ENCODE measurements around the gene INTS6L.
A peak's percentile ranks its signal among the peaks of the same experiment; 100 is the strongest.
"Not testable (repeated sequence)": the region's sequence is repeated elsewhere in the genome, so short reads cannot be mapped to it uniquely, and the experiment has no call there.

The INTS6L gene

DNA sequence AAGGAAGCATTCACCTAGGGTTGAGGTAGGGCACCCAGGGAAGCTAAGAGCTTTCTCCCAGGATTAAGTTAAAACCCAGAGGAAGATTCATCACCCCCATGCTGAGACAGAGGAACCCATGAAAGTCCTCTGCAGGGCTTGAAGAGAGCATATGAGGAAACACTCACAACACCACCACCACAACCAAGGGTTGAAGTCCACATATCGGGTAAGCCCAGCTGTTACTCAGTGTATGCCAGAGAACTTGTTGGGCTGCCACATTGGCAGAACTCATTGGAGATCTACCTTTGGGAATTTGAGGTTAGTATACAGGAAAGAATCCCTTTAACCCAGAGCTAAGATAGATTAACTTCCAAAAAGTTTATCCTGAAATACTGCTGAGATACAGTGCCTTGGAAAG is 75.1 kb downstream of the INTS6L start:
- H3K79me2 ChIP-seq (ENCODE audit: insufficient read depth, low read length), result no peaks in the 10 kb centered on the region
- TF ChIP-seq, protein P1, sequence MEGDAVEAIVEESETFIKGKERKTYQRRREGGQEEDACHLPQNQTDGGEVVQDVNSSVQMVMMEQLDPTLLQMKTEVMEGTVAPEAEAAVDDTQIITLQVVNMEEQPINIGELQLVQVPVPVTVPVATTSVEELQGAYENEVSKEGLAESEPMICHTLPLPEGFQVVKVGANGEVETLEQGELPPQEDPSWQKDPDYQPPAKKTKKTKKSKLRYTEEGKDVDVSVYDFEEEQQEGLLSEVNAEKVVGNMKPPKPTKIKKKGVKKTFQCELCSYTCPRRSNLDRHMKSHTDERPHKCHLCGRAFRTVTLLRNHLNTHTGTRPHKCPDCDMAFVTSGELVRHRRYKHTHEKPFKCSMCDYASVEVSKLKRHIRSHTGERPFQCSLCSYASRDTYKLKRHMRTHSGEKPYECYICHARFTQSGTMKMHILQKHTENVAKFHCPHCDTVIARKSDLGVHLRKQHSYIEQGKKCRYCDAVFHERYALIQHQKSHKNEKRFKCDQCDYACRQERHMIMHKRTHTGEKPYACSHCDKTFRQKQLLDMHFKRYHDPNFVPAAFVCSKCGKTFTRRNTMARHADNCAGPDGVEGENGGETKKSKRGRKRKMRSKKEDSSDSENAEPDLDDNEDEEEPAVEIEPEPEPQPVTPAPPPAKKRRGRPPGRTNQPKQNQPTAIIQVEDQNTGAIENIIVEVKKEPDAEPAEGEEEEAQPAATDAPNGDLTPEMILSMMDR (conservative IDR thresholded peaks at IDR 0.05; ENCODE audit: low read length), result no peak
- TF ChIP-seq EZH2phosphoT487 (IDR thresholded peaks at IDR 0.05; ENCODE audit: borderline replicate concordance), result no peak
- H3K9me2 ChIP-seq (replicated peaks; ENCODE audit: low read depth, low read length), result no peaks in the 10 kb centered on the region
- no peak overlapping the region for H2AFZ ChIP-seq (ENCODE audit: low read length)
- no peak overlapping the region for H3K4me3 ChIP-seq (ENCODE audit: low read length, poor library complexity, severe bottlenecking)
- no peak overlapping the region for H3K9ac ChIP-seq (ENCODE audit: low read depth, low read length, poor library complexity, severe bottlenecking)
- no peaks in the 10 kb centered on the region for H3K4me1 ChIP-seq (ENCODE audit: insufficient read depth, low read length, poor library complexity, severe bottlenecking)
- no peaks in the 10 kb centered on the region for H4K20me1 ChIP-seq (ENCODE audit: insufficient read depth, low read length, poor library complexity, severe bottlenecking)
- H3K36me3 ChIP-seq (ENCODE audit: insufficient read depth, low read length), result no peaks in the 10 kb centered on the region
- H3K27me3 ChIP-seq (ENCODE audit: insufficient read depth, low read length, poor library complexity, severe bottlenecking), result no peaks in the 10 kb centered on the region
- no peak overlapping the region for H3K4me2 ChIP-seq (ENCODE audit: low read depth, low read length, poor library complexity, severe bottlenecking)
- H3F3A ChIP-seq (ENCODE audit: low read depth), result no peaks in the 10 kb centered on the region
- no peaks in the 10 kb centered on the region for H3K9me3 ChIP-seq (ENCODE audit: insufficient read depth, low read depth, low read length)

DNA sequence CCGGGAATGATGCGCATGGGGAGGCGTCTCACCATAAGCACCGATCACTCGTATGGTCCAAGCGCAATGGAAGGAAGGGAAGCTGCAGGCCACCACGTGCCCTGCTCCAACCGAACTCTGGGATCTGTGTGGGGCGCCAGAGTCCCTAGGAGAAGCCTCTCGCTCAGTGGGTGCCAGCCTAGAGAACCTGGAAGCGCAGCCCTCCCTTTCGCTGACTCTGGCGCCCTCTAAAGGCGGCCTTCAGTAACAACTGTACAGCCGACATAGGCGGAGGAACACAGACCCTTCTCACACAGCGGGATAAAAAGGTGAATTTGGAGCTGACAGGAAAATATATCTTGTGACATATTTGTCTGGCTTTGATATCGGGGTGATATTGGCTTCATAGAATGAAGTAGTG is 76.0 kb downstream of the INTS6L start:
- H3F3A ChIP-seq (ENCODE audit: low read depth), result no peaks in the 10 kb centered on the region
- H3K27me3 ChIP-seq (ENCODE audit: insufficient read depth, low read length, poor library complexity, severe bottlenecking), result no peaks in the 10 kb centered on the region
- no peaks in the 10 kb centered on the region for H4K20me1 ChIP-seq (ENCODE audit: insufficient read depth, low read length, poor library complexity, severe bottlenecking)
- H3K9me2 ChIP-seq (replicated peaks; ENCODE audit: low read depth, low read length), result no peaks in the 10 kb centered on the region
- TF ChIP-seq EZH2phosphoT487 (IDR thresholded peaks at IDR 0.05; ENCODE audit: borderline replicate concordance), result no peak
- TF ChIP-seq, protein P1 (conservative IDR thresholded peaks at IDR 0.05; ENCODE audit: low read length), result peak; percentile 69
- H3K9ac ChIP-seq (ENCODE audit: low read depth, low read length, poor library complexity, severe bottlenecking), result no peak overlapping the region
- no peak overlapping the region for H2AFZ ChIP-seq (ENCODE audit: low read length)
- no peaks in the 10 kb centered on the region for H3K79me2 ChIP-seq (ENCODE audit: insufficient read depth, low read length)
- no peaks in the 10 kb centered on the region for H3K9me3 ChIP-seq (ENCODE audit: insufficient read depth, low read depth, low read length)
- no peaks in the 10 kb centered on the region for H3K36me3 ChIP-seq (ENCODE audit: insufficient read depth, low read length)
- H3K4me1 ChIP-seq (ENCODE audit: insufficient read depth, low read length, poor library complexity, severe bottlenecking), result no peaks in the 10 kb centered on the region
- H3K4me3 ChIP-seq (ENCODE audit: low read length, poor library complexity, severe bottlenecking), result no peak overlapping the region
- H3K4me2 ChIP-seq (ENCODE audit: low read depth, low read length, poor library complexity, severe bottlenecking), result no peak overlapping the region

DNA sequence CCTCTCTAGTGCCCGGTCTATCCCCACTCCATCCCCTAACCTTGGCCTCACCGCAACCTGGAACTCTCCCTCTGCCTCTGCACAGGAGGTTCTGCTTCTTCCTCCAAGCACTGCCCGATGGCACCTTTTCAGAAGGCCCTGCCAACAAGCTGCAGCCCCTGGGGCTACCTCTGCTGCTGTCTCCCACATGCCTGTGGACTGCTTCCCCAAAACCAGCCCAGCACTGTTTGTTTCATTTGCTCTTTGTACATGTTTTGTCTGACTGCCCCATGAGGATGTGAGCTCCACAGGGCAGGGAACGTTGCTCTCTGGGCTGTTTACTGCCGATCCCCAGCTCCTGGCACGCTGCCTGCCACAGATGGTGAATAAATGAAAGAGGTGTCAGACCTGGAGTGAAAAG is 85.4 kb downstream of the INTS6L start:
- Histone ChIP-seq H3K9me3 (ENCODE audit: insufficient read depth, low read depth, low read length) (no peaks in the 10 kb centered on the region), H3K4me1 (ENCODE audit: insufficient read depth, low read length, poor library complexity, severe bottlenecking) (no peaks in the 10 kb centered on the region), H2AFZ (ENCODE audit: low read length) (no peak overlapping the region), H3K79me2 (ENCODE audit: insufficient read depth, low read length) (no peaks in the 10 kb centered on the region), H3K9ac (ENCODE audit: low read depth, low read length, poor library complexity, severe bottlenecking) (no peak overlapping the region), H3K36me3 (ENCODE audit: insufficient read depth, low read length) (no peaks in the 10 kb centered on the region), H3K27me3 (ENCODE audit: insufficient read depth, low read length, poor library complexity, severe bottlenecking) (no peaks in the 10 kb centered on the region), H3K4me2 (ENCODE audit: low read depth, low read length, poor library complexity, severe bottlenecking) (no peak overlapping the region), H3K9me2 (replicated peaks; ENCODE audit: low read depth, low read length) (no peaks in the 10 kb centered on the region), H3F3A (ENCODE audit: low read depth) (no peaks in the 10 kb centered on the region), H3K4me3 (ENCODE audit: low read length, poor library complexity, severe bottlenecking) (no peak overlapping the region), H4K20me1 (ENCODE audit: insufficient read depth, low read length, poor library complexity, severe bottlenecking) (no peaks in the 10 kb centered on the region)
- TF ChIP-seq EZH2phosphoT487 (IDR thresholded peaks at IDR 0.05; ENCODE audit: borderline replicate concordance), result no peak
- TF ChIP-seq, protein P1 (conservative IDR thresholded peaks at IDR 0.05; ENCODE audit: low read length), result no peak

DNA sequence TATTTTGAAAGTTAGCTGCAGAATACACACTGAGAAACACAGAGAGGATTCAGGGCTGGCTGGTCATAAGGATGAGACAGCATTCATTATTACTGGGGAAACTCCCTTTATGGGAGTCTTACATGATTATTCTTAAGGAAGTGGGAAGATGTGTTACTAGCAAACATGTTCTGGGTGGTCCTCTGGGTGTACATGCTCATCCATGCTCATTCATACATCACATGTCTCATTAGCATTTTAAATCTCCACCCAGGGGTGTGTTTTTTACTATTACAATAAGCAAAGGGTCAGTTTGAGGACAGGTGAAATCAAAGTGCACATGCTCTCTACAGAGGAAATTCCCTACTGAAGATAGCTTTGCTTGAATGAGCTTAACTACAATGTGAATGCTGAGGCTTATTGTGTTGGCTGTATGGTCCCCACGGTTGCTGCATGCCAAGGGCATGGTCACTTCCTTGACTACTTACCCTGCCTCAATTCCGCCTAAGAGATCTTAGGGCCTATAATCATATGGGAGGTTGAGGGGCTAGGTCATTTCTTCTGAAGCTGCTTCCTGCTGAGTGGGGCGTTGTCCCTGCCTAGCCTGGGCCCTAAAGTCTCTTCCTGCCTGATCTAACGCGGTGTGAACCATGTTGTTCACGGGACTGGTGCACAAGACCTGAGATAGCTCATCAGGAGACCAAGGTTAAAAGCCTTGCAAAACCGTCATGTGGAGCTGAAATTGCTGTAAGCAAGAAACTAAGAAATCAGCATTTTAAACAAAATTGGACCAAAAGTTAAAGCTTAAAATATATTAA is 104.1 kb downstream of the INTS6L start:
- not testable (repeated sequence) for H2AFZ ChIP-seq (ENCODE audit: low read length); H3K4me2 ChIP-seq (ENCODE audit: low read depth, low read length, poor library complexity, severe bottlenecking); H3K9ac ChIP-seq (ENCODE audit: low read depth, low read length, poor library complexity, severe bottlenecking); H3K4me1 ChIP-seq (ENCODE audit: insufficient read depth, low read length, poor library complexity, severe bottlenecking); H3K79me2 ChIP-seq (ENCODE audit: insufficient read depth, low read length); H3K36me3 ChIP-seq (ENCODE audit: insufficient read depth, low read length); H3K9me2 ChIP-seq (replicated peaks; ENCODE audit: low read depth, low read length); H4K20me1 ChIP-seq (ENCODE audit: insufficient read depth, low read length, poor library complexity, severe bottlenecking); H3K9me3 ChIP-seq (ENCODE audit: insufficient read depth, low read depth, low read length); H3K27me3 ChIP-seq (ENCODE audit: insufficient read depth, low read length, poor library complexity, severe bottlenecking); H3F3A ChIP-seq (ENCODE audit: low read depth); H3K4me3 ChIP-seq (ENCODE audit: low read length, poor library complexity, severe bottlenecking)
